ENCODE data around the gene MRPL49. TPM values are rescaled to one million over a fixed set of nuclear protein-coding genes. Genes with fewer than 3 reads are reported as not detected.
A peak's percentile ranks its signal among the peaks of the same experiment; 100 is the strongest.

Gene MRPL49
- total and polyA plus RNA-seq, 3 donors from 2014 or later = 53.9 to 87.7 (median 82.8) TPM

- no peak overlapping the region for H3K27ac ChIP-seq
- H3K27me3 ChIP-seq = no peaks in the 10 kb centered on the region
- TF ChIP-seq POLR2A (IDR thresholded peaks at IDR 0.05) = no peak
- TF ChIP-seq CTCF (IDR thresholded peaks at IDR 0.05) = peak; percentile 98 to 100 (median 99)
- intact Hi-C loops (cut with DNase I; ENCODE audit: low total_unique reads) = loop anchor here (10.0 kb wide), 1 partner anchor 96 kb away; the partner anchor contains the start of gene ARL2
- 13 to 15% methylated on average over 4 to 18 of the region's 18 CpGs for WGBS, 2 donors
- H3K9me3 ChIP-seq = no peaks in the 10 kb centered on the region
- H3K4me1 ChIP-seq = peaks cover 13% of the 10 kb centered on the region
- no peaks in the 10 kb centered on the region for H3K36me3 ChIP-seq (ENCODE audit: low read depth, missing control alignments)
- H3K4me3 ChIP-seq = no peak overlapping the region
- DNase-seq = peak; percentile 93
Measured at GRCh38 chr11:65110354-65110861, 11.7 kb upstream of the MRPL49 start.

- Histone ChIP-seq H3K4me1 (peaks cover 15% of the 10 kb centered on the region), H3K27ac (no peak overlapping the region), H3K4me3 (peak overlapping the region; percentile 41 to 42), H3K27me3 (no peaks in the 10 kb centered on the region), H3K9me3 (no peaks in the 10 kb centered on the region), H3K36me3 (ENCODE audit: low read depth, missing control alignments) (no peaks in the 10 kb centered on the region)
- no peak for DNase-seq
- WGBS, 2 donors = 53 to 56% methylated on average over 10 to 31 of the region's 31 CpGs
- intact Hi-C loops (cut with DNase I; ENCODE audit: low total_unique reads) = loop anchor here (10.0 kb wide), 1 partner anchor 96 kb away; the partner anchor contains the start of gene ARL2
- TF ChIP-seq POLR2A (IDR thresholded peaks at IDR 0.05) (no peak), CTCF (IDR thresholded peaks at IDR 0.05) (no peak)
Measured at GRCh38 chr11:65111159-65111743, 10.9 kb upstream of the MRPL49 start.

GRCh38 chr11:65111744-65112545, 10.2 kb upstream of the MRPL49 start, which contains the start of gene TM7SF2:
Gene TM7SF2 (plus strand): TSS chr11:65111872. CDS start chr11:65112016, 144 bp downstream.
- peak within 1 kb of the TSS in 1 of 2 donors; percentile 21 for H3K27ac ChIP-seq
- DNase-seq = peak; percentile 97
- H3K9me3 ChIP-seq = no peaks in the 10 kb centered on the region
- intact Hi-C loops (cut with DNase I; ENCODE audit: low total_unique reads) = loop anchor here (10.0 kb wide), 1 partner anchor 97 kb away; the partner anchor contains the start of gene ARL2
- peaks cover 21% of the 10 kb centered on the region for H3K4me1 ChIP-seq
- H3K36me3 ChIP-seq (ENCODE audit: low read depth, missing control alignments) = no peaks in the 10 kb centered on the region
- 2 to 7% methylated on average over 25 to 51 of the region's 64 CpGs for WGBS, 2 donors
- H3K27me3 ChIP-seq = no peaks in the 10 kb centered on the region
- TF ChIP-seq CTCF (IDR thresholded peaks at IDR 0.05) (no peak), POLR2A (IDR thresholded peaks at IDR 0.05) (peak; percentile 62)
- peak within 1 kb of the TSS; percentile 41 to 42 for H3K4me3 ChIP-seq

GRCh38 chr11:65112546-65113360, 9.4 kb upstream of the MRPL49 start:
- 3 to 10% methylated on average over 2 to 56 of the region's 57 CpGs for WGBS, 2 donors
- Histone ChIP-seq H3K27me3 (no peaks in the 10 kb centered on the region), H3K27ac (peak overlapping the region in 1 of 2 donors; percentile 21), H3K4me1 (peaks cover 21% of the 10 kb centered on the region), H3K36me3 (ENCODE audit: low read depth, missing control alignments) (no peaks in the 10 kb centered on the region), H3K9me3 (no peaks in the 10 kb centered on the region), H3K4me3 (peak overlapping the region; percentile 41 to 42)
- intact Hi-C loops (cut with DNase I; ENCODE audit: low total_unique reads) = loop anchor here (10.0 kb wide), 1 partner anchor 98 kb away; the partner anchor contains the start of gene ARL2
- TF ChIP-seq POLR2A (IDR thresholded peaks at IDR 0.05) (no peak), CTCF (IDR thresholded peaks at IDR 0.05) (peak; percentile 83 to 85 (median 83))
- peak; percentile 68 for DNase-seq

Measured in testis (tissue), 3 donors.